GM12878 (cell line): Measurements from ENCODE around the gene MTCH2. TPM values are rescaled to one million over a fixed set of nuclear protein-coding genes. Genes with fewer than 3 reads are reported as not detected.

Experiments used
- ATAC-seq: fragments of 200-7000 bp; cut with Tn5 transposase; 3 replicates; pipeline ENCODE4 v1.9.1; 2020; ENCODE audit warnings: mild to moderate bottlenecking, moderate library complexity
- BruUV-seq: library from RNA; stranded (reverse); fragments of 400-500 nt; replicated peaks from 2 replicates; lab custom pipeline; 2021; lab: Mats Ljungman, UMichigan
- CTCF ChIA-PET: fragments of 300-600 bp; sonication (Branson Sonifier 250); formaldehyde crosslinking; extraction: SDS; loops from one replicate; lab custom pipeline; 2021; ENCODE audit warnings: inconsistent platforms; lab: Yijun Ruan, JAX
- POLR2A ChIA-PET: fragments of 350-600 bp; formaldehyde crosslinking; extraction: SDS; loops from one replicate; lab custom pipeline; 2021; ENCODE audit warnings: inconsistent platforms; lab: Charles Lee
- RAD21 ChIA-PET: fragments of 300-600 bp; sonication (Branson Sonifier 250); formaldehyde crosslinking; loops from one replicate; lab custom pipeline; 2023; ENCODE audit warnings: antibody characterized with exemption; ENCODE audit not compliant: unreplicated experiment; lab: Charles Lee
- SMC1A ChIA-PET: fragments of 300-600 bp; sonication (Branson Sonifier 250); formaldehyde crosslinking; loops from one replicate; lab custom pipeline; 2023; ENCODE audit not compliant: unreplicated experiment, uncharacterized antibody; lab: Charles Lee
- DNase-seq: peaks from one replicate; pipeline ENCODE4 v3.0.0-alpha.2; 2011; ENCODE audit warnings: low read depth, low spot score
- FAIRE-seq: peaks from 3 replicates; lab custom pipeline; 2011; peaks lifted over from hg19 to GRCh38; lab: Jason Lieb, UNC
- H2AFZ ChIP-seq: 2 replicates; pipeline ENCODE4 v1.6.0; 2011; ENCODE audit warnings: low read depth, low read length, control low read depth; ENCODE audit not compliant: control insufficient read depth
- H3K27ac ChIP-seq: 2 replicates; pipeline ENCODE4 v1.5.1; 2011; ENCODE audit warnings: control low read depth; ENCODE audit not compliant: control insufficient read depth, insufficient read depth
- H3K27me3 ChIP-seq, 2 experiments: replicated peaks in 1 of 2; 2 replicates each; pipeline versions ENCODE4 v1.6.0 to v1.6.1; 2011; ENCODE audit warnings: low read length in 1 of 2; ENCODE audit not compliant: control insufficient read depth in 2 of 2, insufficient read depth in 2 of 2
- H3K36me3 ChIP-seq, 2 experiments: 2 replicates each; pipeline ENCODE4 v1.5.1; 2011; ENCODE audit warnings: low read length in 1 of 2; ENCODE audit not compliant: control insufficient read depth in 2 of 2, insufficient read depth in 2 of 2
- H3K4me1 ChIP-seq: 2 replicates; pipeline ENCODE4 v1.6.1; 2011; ENCODE audit warnings: mild to moderate bottlenecking, low read length, moderate library complexity, mixed read lengths; ENCODE audit not compliant: control insufficient read depth, insufficient read depth
- H3K4me2 ChIP-seq: 2 replicates; pipeline ENCODE4 v1.6.0; 2011; ENCODE audit warnings: control low read depth; ENCODE audit not compliant: control insufficient read depth, insufficient read depth
- H3K4me3 ChIP-seq: fragments of 200-600 bp; sonication (generic); 2 replicates; pipeline ENCODE4 v1.5.1; 2016
- H3K79me2 ChIP-seq: 2 replicates; pipeline ENCODE4 v1.6.0; 2011; ENCODE audit warnings: low read length; ENCODE audit not compliant: control insufficient read depth, insufficient read depth
- H3K9ac ChIP-seq: 2 replicates; pipeline ENCODE4 v1.8.0; 2011; ENCODE audit warnings: low read length, control low read depth, mixed read lengths; ENCODE audit not compliant: control insufficient read depth, insufficient read depth
- H3K9me3 ChIP-seq: replicated peaks from 3 replicates; pipeline ENCODE4 v1.5.1; 2011; ENCODE audit warnings: mild to moderate bottlenecking, low read length; ENCODE audit not compliant: control insufficient read depth, insufficient read depth
- H4K20me1 ChIP-seq: 2 replicates; pipeline ENCODE4 v1.6.0; 2011; ENCODE audit not compliant: control insufficient read depth, insufficient read depth
- BCLAF1 ChIP-seq: fragments of 450-650 bp; IDR thresholded peaks from 2 replicates; pipeline ENCODE4 v1.6.1; 2017; ENCODE audit warnings: antibody characterized with exemption, mild to moderate bottlenecking, moderate library complexity
- CHD4 ChIP-seq: fragments of 200-600 bp; sonication (generic); IDR thresholded peaks from 2 replicates; pipeline ENCODE4 v1.6.1; 2016; ENCODE audit warnings: mild to moderate bottlenecking
- KAT2A ChIP-seq: conservative IDR thresholded peaks from 2 replicates; pipeline ENCODE4 v1.6.1; 2011; ENCODE audit warnings: low read depth, low read length; ENCODE audit not compliant: control insufficient read depth
- NFYB ChIP-seq: IDR thresholded peaks from 2 replicates; pipeline ENCODE4 v1.6.1; 2011; ENCODE audit warnings: low read depth, mild to moderate bottlenecking, low read length, improper control_type of control experiment, moderate library complexity; ENCODE audit not compliant: insufficient read depth
- RFX5 ChIP-seq: IDR thresholded peaks from 2 replicates; pipeline ENCODE4 v1.6.1; 2011; ENCODE audit warnings: low read depth, low read length, improper control_type of control experiment
- SMC3 ChIP-seq: IDR thresholded peaks from 2 replicates; pipeline ENCODE4 v1.6.1; 2011; ENCODE audit warnings: low read length, improper control_type of control experiment, borderline replicate concordance
- ZBTB40 ChIP-seq: fragments of 450-650 bp; IDR thresholded peaks from 2 replicates; pipeline ENCODE4 v1.6.1; 2016; ENCODE audit warnings: mild to moderate bottlenecking, moderate library complexity, borderline replicate concordance
- WGBS: methylation state at CpG from one replicate; pipeline ENCODE4 v1.1.6; 2016; ENCODE audit warnings: low lambda C conversion rate; ENCODE audit not compliant: insufficient replicate concordance, insufficient coverage; ENCODE audit errors: missing lambda C conversion rate; 5-methylcytosine and 5-hydroxymethylcytosine counted together
- in situ Hi-C: fragments of 300-500 bp; cut with MboI; formaldehyde crosslinking; loops from 9 replicates; pipeline ENCODE4 v1.14.3; 2018; ENCODE audit warnings: mixed read lengths
- intact Hi-C: fragments of 100-400 bp; cut with micrococcal nuclease; formaldehyde crosslinking; loops from one replicate; pipeline ENCODE4 v1.14.2; 2022; ENCODE audit not compliant: unreplicated experiment
- polyA plus RNA-seq, 11 experiments: library from polyadenylated mRNA; depleted of rRNA in 4 of 11; unstranded in 6 of 11; stranded (reverse) in 5 of 11; fragments of >200 nt; fragmentation: Nextera tagmentation in 4 of 11; fragmentation: Illumina TruSeq in 1 of 11; extraction: Ambion mirVana in 4 of 11; extraction: Trizol in 1 of 11; gene quantifications; 1 replicate in 1 of 11; 2 replicates in 10 of 11; pipeline versions ENCODE4 v1.2.1 to v1.2.3, GENCODE V29; 2011 to 2016; ENCODE audit warnings: inconsistent platforms in 2 of 11, missing spikeins in 2 of 11, low read depth in 1 of 11
- total RNA-seq, 4 experiments: library from RNA; depleted of rRNA in 3 of 4; stranded (reverse); fragments of >200 nt in 3 of 4; fragmentation: Illumina TruSeq in 1 of 4; extraction: Trizol in 1 of 4; gene quantifications; 2 replicates each; pipeline versions ENCODE4 v1.2.1 to v1.2.3, GENCODE V29; 2013 to 2021
- TF ChIP-seq, protein P1 (sequence below): IDR thresholded peaks from 2 replicates; pipeline ENCODE4 v1.6.1; 2011; ENCODE audit warnings: borderline replicate concordance, low read depth, mild to moderate bottlenecking, moderate library complexity, low read length; ENCODE audit not compliant: insufficient read depth, poor library complexity, severe bottlenecking

Gene MTCH2
- total and polyA plus RNA-seq, 10 of the 15 experiments (the other 5 are each of a cell fraction or from before 2014, with no cell fraction given): 72.4 to 341 (median 144) TPM

DNA sequence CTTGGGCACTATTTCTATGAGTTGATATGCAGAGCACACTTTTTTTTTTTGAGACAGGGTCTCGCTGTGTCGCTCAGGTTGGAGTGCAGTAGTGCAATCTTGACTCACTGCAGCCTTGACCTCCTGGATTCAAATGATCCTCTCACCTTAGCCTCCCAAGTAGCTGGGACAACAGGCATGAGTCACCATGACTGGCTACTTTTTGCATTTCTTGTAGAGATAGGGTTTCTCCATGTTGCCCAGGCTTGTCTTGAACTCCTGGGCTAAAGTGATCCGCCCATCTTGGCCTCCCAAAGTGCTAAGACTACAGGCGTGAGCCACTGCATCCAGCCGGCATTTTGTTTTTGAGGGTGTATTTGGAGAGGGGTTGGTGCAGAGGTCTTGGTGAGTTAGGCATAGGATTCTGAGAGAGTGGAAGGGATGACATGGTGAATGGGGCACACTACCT is 29.9 kb upstream of the MTCH2 start:
- ATAC-seq: no peak
- in situ Hi-C loops: no loop called here
- Histone ChIP-seq H3K4me3 (no peak overlapping the region), H3K79me2 (no peaks in the 10 kb centered on the region), H3K4me1 (no peaks in the 10 kb centered on the region), H3K9ac (no peak overlapping the region), H2AFZ (no peak overlapping the region), H3K27me3 (no peaks in the 10 kb centered on the region), H3K4me2 (no peak overlapping the region), H3K27ac (no peak overlapping the region), H3K36me3 (no peaks in the 10 kb centered on the region), H4K20me1 (no peaks in the 10 kb centered on the region), H3K9me3 (no peaks in the 10 kb centered on the region)
- intact Hi-C loops: no loop called here
- ChIA-PET POLR2A (no interaction called here), CTCF (no interaction called here), RAD21 (no interaction called here), SMC1A (no interaction called here)
- no peak for DNase-seq
- TF ChIP-seq, protein P1, sequence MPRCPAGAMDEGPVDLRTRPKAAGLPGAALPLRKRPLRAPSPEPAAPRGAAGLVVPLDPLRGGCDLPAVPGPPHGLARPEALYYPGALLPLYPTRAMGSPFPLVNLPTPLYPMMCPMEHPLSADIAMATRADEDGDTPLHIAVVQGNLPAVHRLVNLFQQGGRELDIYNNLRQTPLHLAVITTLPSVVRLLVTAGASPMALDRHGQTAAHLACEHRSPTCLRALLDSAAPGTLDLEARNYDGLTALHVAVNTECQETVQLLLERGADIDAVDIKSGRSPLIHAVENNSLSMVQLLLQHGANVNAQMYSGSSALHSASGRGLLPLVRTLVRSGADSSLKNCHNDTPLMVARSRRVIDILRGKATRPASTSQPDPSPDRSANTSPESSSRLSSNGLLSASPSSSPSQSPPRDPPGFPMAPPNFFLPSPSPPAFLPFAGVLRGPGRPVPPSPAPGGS: peak; percentile 54
- no peak for TF ChIP-seq NFYB
- no peak for FAIRE-seq
- no TSS peak for BruUV-seq
- 60% methylated on average over 5 of the region's 5 CpGs for WGBS

DNA sequence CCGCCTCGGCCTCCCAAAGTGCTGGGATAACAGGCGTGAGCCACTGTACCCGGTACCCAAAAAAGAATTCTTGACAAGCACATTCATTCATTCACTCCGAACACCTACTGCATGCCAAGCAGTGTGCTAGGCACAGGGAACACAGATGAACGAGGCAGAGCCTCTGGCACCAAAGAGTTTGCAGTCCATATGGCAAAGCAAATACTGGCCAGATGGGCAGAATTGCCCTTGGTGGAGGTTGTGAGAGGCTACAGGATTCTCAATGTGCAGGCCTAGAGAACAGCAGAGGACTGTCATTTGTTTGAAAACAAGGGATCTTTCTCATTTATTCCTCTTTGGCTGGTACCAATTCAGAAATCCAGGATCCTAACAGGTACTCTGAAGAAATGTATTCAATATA is 27.5 kb upstream of the MTCH2 start:
- RAD21 ChIA-PET: no interaction called here
- POLR2A ChIA-PET: no interaction called here
- no peak for TF ChIP-seq RFX5
- no peak for TF ChIP-seq SMC3
- no peak for TF ChIP-seq KAT2A
- no peak for TF ChIP-seq BCLAF1
- no peak for TF ChIP-seq CHD4
- TF ChIP-seq ZBTB40: no peak

More for the DNA sequence above, 27.5 kb upstream of the MTCH2 start:
- H3K9ac ChIP-seq: no peak overlapping the region
- no peaks in the 10 kb centered on the region for H4K20me1 ChIP-seq
- no peak for DNase-seq
- no peaks in the 10 kb centered on the region for H3K36me3 ChIP-seq
- BruUV-seq: no TSS peak
- no peak overlapping the region for H2AFZ ChIP-seq
- intact Hi-C loops: no loop called here
- H3K4me3 ChIP-seq: no peak overlapping the region
- H3K4me2 ChIP-seq: no peak overlapping the region
- ChIA-PET SMC1A (no interaction called here), CTCF (no interaction called here)
- no peaks in the 10 kb centered on the region for H3K4me1 ChIP-seq
- H3K79me2 ChIP-seq: no peaks in the 10 kb centered on the region
- 75% methylated on average over 6 of the region's 6 CpGs for WGBS
- in situ Hi-C loops: no loop called here
- no peaks in the 10 kb centered on the region for H3K9me3 ChIP-seq
- no peaks in the 10 kb centered on the region for H3K27me3 ChIP-seq
- no peak overlapping the region for H3K27ac ChIP-seq
- no peak for ATAC-seq
- FAIRE-seq: no peak
